Aorta (tissue), 5 donors: ENCODE data around the gene XRCC5. TPM values are rescaled to one million over a fixed set of nuclear protein-coding genes. Genes with fewer than 3 reads are reported as not detected.

Experiments used
- ATAC-seq: fragments of 200-7000 bp; cut with Tn5 transposase; one replicate; pipeline ENCODE4 v1.9.1; 2022; ENCODE audit warnings: moderate library complexity; ENCODE audit not compliant: low FRiP score
- DNase-seq, 2 donors: peaks; one replicate each; pipeline ENCODE4 v3.0.0-alpha.2; 2020
- H3K27ac ChIP-seq, 2 donors: one replicate each; pipeline ENCODE4 v1.5.1; 2013; ENCODE audit warnings: low read length in 2 of 2, mild to moderate bottlenecking in 2 of 2, moderate library complexity in 2 of 2, control low read depth in 1 of 2, inconsistent platforms in 1 of 2, low read depth in 1 of 2
- H3K27me3 ChIP-seq, 2 donors: one replicate each; pipeline ENCODE4 v1.6.1; 2013; ENCODE audit warnings: control low read depth in 1 of 2, low read length in 1 of 2, mild to moderate bottlenecking in 1 of 2, moderate library complexity in 1 of 2; ENCODE audit not compliant: insufficient read depth in 2 of 2, control insufficient read depth in 1 of 2
- H3K36me3 ChIP-seq, 2 donors: one replicate each; pipeline ENCODE4 v1.6.1; 2013; ENCODE audit warnings: control low read depth in 1 of 2, low read length in 1 of 2, mild to moderate bottlenecking in 1 of 2; ENCODE audit not compliant: insufficient read depth in 2 of 2, control insufficient read depth in 1 of 2
- H3K4me1 ChIP-seq, 2 donors: one replicate each; pipeline ENCODE4 v1.6.1; 2013; ENCODE audit warnings: low read length in 2 of 2, control low read depth in 1 of 2, mild to moderate bottlenecking in 1 of 2, moderate library complexity in 1 of 2; ENCODE audit not compliant: insufficient read depth in 2 of 2, control insufficient read depth in 1 of 2
- H3K4me3 ChIP-seq, 2 donors: one replicate each; pipeline ENCODE4 v1.5.1; 2013; ENCODE audit warnings: low read length in 2 of 2, control low read depth in 1 of 2, mild to moderate bottlenecking in 1 of 2
- H3K9me3 ChIP-seq: one replicate; pipeline ENCODE4 v1.6.1; 2013; ENCODE audit warnings: mild to moderate bottlenecking, low read length; ENCODE audit not compliant: control insufficient read depth
- WGBS, 2 donors: extraction: QIAGEN DNeasy Blood & Tissue Kit; methylation state at CpG; one replicate each; pipeline ENCODE4 v1.1.7; 2013; 5-methylcytosine and 5-hydroxymethylcytosine counted together
- intact Hi-C, 2 donors: fragments of 100-400 bp; cut with DNase I; formaldehyde crosslinking; loops; one replicate each; pipeline versions ENCODE4 v1.14.2 to v1.15.0; 2022
- polyA plus RNA-seq, 2 donors: library from polyadenylated mRNA; stranded (reverse); fragments of 200-250 nt; gene quantifications; one replicate each; pipeline ENCODE4 v1.2.3, GENCODE V29; 2013
- total RNA-seq, 2 donors: library from RNA; stranded (reverse); fragmentation: NEBNext Ultra II Directional; extraction: Animal tissue kit (Norgen Biotek cat#: 25700); gene quantifications; one replicate each; pipeline ENCODE4 v1.2.1, GENCODE V29; 2021
- donor health status: healthy with polysubstance abuse.
- donor health status: Bipolar disorder and iron deficiency.
- donor health status: DM: no; HTN: no; CAD: no.
- donor health status: DM: no; HTN: no; CAD: no.
- donor health status: DM: yes; HTN: yes; CAD: no.

XRCC5 gene
- total and polyA plus RNA-seq, 4 donors = 64.0 to 189 (median 125) TPM

DNA sequence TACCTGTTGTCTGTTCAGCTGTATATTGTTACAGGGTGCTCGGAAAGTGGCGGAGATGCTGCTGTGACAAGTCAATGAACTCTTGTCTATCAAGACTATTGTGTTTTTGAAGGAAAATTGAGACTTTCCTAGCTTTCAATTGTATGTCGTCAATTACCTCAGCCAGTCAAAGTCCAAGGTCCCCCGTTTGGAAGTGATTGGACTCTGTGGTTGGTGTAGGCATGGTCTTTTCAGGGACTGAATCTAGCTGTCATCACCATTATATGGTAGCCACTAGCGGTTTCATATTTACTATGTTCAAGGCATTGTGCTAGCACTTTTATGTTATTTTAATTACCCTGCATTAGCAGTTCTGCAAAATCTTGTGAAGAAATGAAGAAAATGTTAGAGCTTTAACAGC, 54.9 kb downstream of the XRCC5 start:
- Histone ChIP-seq H3K9me3 (no peaks in the 10 kb centered on the region), H3K4me3 (no peak overlapping the region), H3K4me1 (no peaks in the 10 kb centered on the region), H3K27ac (no peak overlapping the region), H3K36me3 (peaks cover 10 to 15% of the 10 kb centered on the region in 2 donors), H3K27me3 (no peaks in the 10 kb centered on the region)
- DNase-seq = no peak
- WGBS, 2 donors = 93 to 95% methylated on average over 5 of the region's 5 CpGs
- intact Hi-C loops = no loop called here
- ATAC-seq = no peak

DNA sequence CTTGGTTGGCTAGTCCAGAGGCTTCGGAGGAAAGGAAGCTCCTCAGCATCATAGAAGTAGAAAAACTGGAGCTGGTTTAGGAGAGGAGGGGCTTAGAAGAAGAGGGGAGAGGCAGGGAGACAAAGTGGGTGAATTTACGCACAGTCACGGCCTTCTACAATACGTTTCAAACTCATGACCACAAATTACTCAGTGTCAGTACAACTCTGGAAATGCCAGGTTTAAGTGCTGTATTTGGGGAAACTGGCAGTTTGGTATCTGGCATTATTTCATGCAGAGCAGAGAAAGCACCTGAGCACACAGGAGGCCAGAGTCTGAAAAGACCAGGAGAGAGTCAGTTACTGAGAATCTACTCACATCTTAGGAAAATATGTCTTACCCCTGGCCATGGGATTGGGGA, 55.4 kb downstream of the XRCC5 start:
- ATAC-seq (no peak), DNase-seq (no peak)
- Histone ChIP-seq H3K4me1 (no peaks in the 10 kb centered on the region), H3K36me3 (peaks cover 10 to 15% of the 10 kb centered on the region in 2 donors), H3K4me3 (no peak overlapping the region), H3K9me3 (no peaks in the 10 kb centered on the region), H3K27ac (no peak overlapping the region), H3K27me3 (no peaks in the 10 kb centered on the region)
- intact Hi-C loops = no loop called here
- WGBS, 2 donors = 87 to 91% methylated on average over 4 of the region's 4 CpGs

DNA sequence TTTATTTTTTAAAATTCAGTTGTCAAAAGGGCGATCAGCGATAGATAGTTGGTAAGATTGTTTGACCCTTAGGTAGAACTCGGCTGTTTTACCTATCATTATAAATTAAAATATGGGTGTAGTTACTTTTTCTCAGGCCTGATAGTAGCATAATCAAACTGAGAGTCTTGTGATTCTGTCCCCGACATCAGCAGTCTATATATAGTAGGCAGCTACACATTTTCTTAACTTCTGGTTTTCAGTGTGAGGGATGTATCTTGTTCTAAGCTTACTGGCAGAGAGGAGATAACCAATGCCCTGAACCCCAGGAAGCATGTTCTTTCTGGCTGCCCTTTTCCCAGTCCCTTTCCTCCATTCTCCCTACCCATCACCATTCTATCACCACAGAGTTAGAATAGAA, 56.6 kb downstream of the XRCC5 start:
- no peak for DNase-seq
- Histone ChIP-seq H3K4me1 (no peaks in the 10 kb centered on the region), H3K36me3 (peaks cover 8 to 9% of the 10 kb centered on the region in 2 donors), H3K27ac (no peak overlapping the region), H3K9me3 (no peaks in the 10 kb centered on the region), H3K27me3 (no peaks in the 10 kb centered on the region), H3K4me3 (no peak overlapping the region)
- 82 to 89% methylated on average over 4 of the region's 4 CpGs for WGBS, 2 donors
- ATAC-seq = no peak
- intact Hi-C loops = no loop called here

DNA sequence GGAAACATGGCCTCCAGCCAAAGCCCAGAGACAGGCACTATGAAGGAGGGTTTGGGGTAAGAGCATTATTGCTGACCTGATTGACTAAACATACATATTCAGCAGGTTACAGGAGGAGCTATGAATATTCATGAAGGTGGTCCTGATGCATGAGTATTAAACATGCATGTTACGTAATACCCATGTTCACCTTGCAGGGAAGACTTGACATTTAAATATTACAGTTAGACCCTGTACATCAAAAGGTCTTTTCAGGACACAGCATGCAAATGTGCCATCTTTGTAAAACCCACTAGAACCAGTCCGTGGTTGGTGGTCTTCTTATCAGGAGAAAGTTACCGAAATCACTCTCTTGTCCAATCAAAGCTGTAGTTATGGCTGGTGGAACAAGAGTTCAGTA, 59.9 kb downstream of the XRCC5 start:
- intact Hi-C loops = no loop called here
- DNase-seq (no peak), ATAC-seq (no peak)
- Histone ChIP-seq H3K36me3 (no peaks in the 10 kb centered on the region), H3K4me3 (no peak overlapping the region), H3K27me3 (no peaks in the 10 kb centered on the region), H3K4me1 (no peaks in the 10 kb centered on the region), H3K27ac (no peak overlapping the region), H3K9me3 (no peaks in the 10 kb centered on the region)
- WGBS, 2 donors = 91 to 92% methylated on average over 3 of the region's 3 CpGs

DNA sequence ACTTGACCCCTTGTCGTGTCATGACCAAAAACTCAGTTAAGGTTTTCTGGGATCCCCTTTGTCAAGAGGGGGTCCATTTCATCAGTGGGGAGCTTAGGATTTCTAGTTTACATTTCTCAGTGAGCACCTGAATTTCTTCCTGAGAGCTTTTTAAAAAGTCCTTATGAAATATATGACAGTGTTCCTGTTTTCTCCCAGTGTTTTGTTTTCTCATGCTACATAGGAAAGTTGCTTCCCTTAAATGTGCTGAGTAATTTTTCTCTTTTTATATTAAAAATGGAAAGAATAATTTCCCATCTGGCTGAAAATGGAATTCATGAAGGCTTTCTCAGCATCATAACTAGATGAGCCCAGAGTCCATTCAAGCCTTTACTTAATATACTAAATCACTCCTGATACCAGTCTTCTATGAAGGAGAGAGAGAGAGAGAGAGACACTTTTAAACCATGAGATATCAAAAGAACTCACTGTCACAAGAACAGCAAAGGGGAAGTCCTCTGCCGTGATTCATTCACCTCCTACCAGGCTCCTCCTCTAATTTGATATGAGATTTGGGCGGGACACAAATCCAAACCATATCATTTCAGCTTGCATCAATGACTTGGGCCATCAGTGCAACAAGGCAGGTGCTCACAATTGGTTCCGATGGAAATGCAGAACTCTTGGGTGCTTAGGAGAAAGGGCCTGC, 61.1 kb downstream of the XRCC5 start:
- Histone ChIP-seq H3K27ac (no peak overlapping the region), H3K36me3 (peaks cover 0 to 2% of the 10 kb centered on the region in 2 donors), H3K9me3 (no peaks in the 10 kb centered on the region), H3K27me3 (no peaks in the 10 kb centered on the region), H3K4me3 (no peak overlapping the region), H3K4me1 (no peaks in the 10 kb centered on the region)
- no peak for DNase-seq
- 93 to 95% methylated on average over 4 of the region's 4 CpGs for WGBS, 2 donors
- no peak for ATAC-seq
- intact Hi-C loops = no loop called here

DNA sequence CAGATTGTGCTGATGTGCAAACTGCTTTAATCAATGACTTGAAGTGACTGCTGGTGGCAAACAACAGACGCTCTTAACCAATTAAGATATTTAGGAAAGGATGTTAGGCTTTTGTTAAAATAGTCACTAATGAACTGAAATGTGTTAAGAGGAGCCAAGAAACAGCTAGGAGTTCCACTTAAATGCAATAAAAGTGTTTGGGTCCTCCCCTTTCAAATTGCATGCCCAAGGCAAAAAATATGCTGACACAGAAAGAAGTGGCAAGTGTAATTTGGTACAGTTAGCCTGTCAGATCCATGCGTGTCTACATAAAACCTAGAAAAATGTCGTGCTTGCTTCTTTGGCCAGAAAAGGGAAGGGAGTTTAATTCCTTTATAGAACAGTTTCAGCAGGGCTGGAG, 61.9 kb downstream of the XRCC5 start:
- Histone ChIP-seq H3K4me1 (no peaks in the 10 kb centered on the region), H3K36me3 (peaks cover 0 to 6% of the 10 kb centered on the region in 2 donors), H3K4me3 (no peak overlapping the region), H3K27me3 (no peaks in the 10 kb centered on the region), H3K27ac (no peak overlapping the region), H3K9me3 (no peaks in the 10 kb centered on the region)
- ATAC-seq (no peak), DNase-seq (no peak)
- WGBS, 2 donors = 92% methylated on average over 3 of the region's 3 CpGs
- intact Hi-C loops = no loop called here

GRCh38 chr2:216172493-216172892, 63.3 kb downstream of the XRCC5 start:
- no peak overlapping the region for H3K4me3 ChIP-seq
- ATAC-seq (no peak), DNase-seq (no peak)
- intact Hi-C loops = no loop called here
- H3K27me3 ChIP-seq = no peaks in the 10 kb centered on the region
- WGBS, 2 donors = 98 to 100% methylated on average over 7 of the region's 7 CpGs
- no peaks in the 10 kb centered on the region for H3K9me3 ChIP-seq
- H3K4me1 ChIP-seq = no peaks in the 10 kb centered on the region
- no peak overlapping the region for H3K27ac ChIP-seq
- peaks cover 0 to 6% of the 10 kb centered on the region in 2 donors for H3K36me3 ChIP-seq

GRCh38 chr2:216179015-216179414, 69.9 kb downstream of the XRCC5 start:
- intact Hi-C loops = no loop called here
- Histone ChIP-seq H3K4me3 (no peak overlapping the region), H3K27me3 (no peaks in the 10 kb centered on the region), H3K4me1 (no peaks in the 10 kb centered on the region), H3K9me3 (no peaks in the 10 kb centered on the region), H3K27ac (no peak overlapping the region), H3K36me3 (peaks cover 5 to 6% of the 10 kb centered on the region in 2 donors)
- WGBS, 2 donors = 81 to 82% methylated on average over 1 of the region's 1 CpG
- no peak for DNase-seq
- no peak for ATAC-seq

DNA sequence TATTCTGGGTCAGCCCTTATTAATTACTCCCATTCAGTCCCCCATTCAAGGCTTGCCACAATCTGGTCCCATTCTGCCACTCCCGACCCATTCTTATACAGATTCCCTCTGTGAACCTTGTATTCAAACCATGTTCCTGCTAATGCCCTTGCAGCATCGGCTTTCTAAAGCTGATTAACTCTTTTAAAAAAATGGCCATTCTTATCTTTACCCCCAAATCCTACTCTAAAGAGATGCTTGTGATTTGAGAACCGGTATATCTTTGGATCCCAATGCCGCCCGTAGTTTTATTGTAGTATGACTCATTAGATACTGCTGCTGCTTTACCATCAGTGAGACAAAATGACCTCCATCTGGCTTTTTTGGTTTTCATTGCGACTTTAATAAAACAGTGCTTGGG, 72.2 kb downstream of the XRCC5 start:
- Histone ChIP-seq H3K9me3 (no peaks in the 10 kb centered on the region), H3K36me3 (peaks cover 0 to 5% of the 10 kb centered on the region in 2 donors), H3K27me3 (no peaks in the 10 kb centered on the region), H3K27ac (no peak overlapping the region), H3K4me1 (no peaks in the 10 kb centered on the region), H3K4me3 (no peak overlapping the region)
- intact Hi-C loops = no loop called here
- DNase-seq = no peak
- 95 to 96% methylated on average over 6 of the region's 6 CpGs for WGBS, 2 donors
- no peak for ATAC-seq
